HG02571 (cell line): ENCODE data around the gene CCDC180.
A peak's percentile ranks its signal among the peaks of the same experiment; 100 is the strongest.
"Not testable (repeated sequence)": the region's sequence is repeated elsewhere in the genome, so short reads cannot be mapped to it uniquely, and the experiment has no call there.

ENCODE experiments used
- ATAC-seq: cut with Tn5 transposase; IDR thresholded peaks from one replicate; pipeline ENCODE4 v1.9.1; 2021; ENCODE audit warnings: mild to moderate bottlenecking, moderate library complexity; ENCODE audit not compliant: unreplicated experiment

CCDC180 gene

DNA sequence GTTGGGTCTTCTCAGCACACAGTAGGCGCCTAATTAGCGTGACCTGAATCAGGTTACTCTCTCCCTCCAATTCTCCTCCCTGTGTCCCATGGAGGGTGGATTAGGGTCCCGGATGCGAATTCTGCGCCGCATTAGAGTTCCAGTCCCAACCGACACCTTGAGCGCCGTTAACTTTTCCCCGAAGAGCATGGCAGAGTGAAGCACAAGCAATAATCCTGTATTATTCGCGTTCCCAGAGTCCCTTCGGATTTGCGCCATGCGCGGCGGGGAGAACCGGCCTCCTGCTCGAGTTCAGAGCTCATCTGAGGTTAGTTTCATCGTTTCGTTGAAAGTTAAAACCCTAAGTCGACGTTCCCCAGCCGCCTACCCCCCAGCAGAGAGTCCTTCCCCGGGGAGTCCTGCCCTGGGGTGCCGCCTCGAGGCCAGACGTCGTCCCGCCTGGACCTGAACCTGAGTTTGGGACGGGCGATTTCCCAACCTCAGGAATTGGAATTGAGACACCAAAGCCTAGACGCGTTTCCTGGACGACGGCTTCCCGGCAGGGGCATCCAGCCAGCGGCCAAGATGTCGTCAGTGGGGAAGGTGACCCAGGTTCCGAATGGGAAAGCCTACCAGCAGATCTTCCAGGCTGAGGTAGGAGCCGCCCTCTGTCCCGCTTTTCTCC is at the start of gene CCDC180:
CCDC180 (plus strand) TSS at position 160 of the 664 bp plus-strand sequence; CDS start at position 565, 405 bp downstream.
- ATAC-seq, result no peak

DNA sequence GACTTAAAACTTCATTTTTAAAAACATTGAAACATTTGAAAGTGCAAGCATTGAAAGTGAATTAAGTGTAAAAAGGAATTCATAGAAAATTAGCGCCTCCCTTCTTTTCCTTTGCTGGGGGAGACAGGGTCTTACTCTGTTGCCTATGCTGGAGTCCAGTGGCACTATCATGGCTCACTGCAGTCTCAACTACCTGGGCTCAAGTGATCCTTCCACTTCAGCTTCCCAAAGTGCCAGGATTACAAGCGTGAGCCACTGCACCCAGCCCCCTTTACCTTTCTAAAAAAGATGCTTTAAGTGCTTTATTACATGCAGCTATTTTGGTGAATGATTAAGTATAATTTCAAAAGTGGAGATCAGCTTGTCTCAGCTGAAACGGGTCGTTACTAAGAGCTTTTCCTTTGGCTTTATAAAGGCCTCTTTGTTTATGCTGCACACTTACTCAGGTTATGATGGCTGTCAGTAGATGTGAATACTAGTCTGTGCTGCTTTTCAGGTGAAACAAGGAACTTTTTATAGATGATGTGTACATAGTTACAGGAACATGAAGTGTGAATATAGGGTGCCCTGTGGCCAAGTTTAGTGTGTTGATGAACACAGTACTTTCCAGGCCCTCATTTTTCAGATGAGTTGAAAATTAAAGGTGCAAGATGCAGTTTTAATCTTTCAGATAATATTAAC is 47.5 kb upstream of the CCDC180 start:
- ATAC-seq, result not testable (repeated sequence)

DNA sequence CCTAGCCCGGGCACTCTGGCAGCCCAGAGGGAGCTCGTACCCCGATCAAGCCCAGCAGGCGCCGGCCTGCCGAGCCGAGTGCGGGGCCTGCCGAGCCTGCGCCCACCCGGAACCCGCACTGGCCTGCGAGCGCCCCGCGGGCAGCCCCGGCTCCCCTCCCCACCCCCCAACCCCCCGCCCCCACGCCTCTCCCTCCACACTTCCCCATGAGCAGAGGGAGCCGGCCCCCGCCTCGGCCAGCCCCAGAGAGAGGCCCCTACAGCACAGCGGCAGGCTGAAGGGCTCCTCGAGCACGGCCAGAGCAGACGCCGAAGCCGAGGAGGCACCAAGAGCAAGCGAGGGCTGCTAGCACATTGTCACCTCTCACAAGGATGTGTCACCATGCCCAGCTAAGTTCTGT is 36.2 kb upstream of the CCDC180 start:
- no peak for ATAC-seq

DNA sequence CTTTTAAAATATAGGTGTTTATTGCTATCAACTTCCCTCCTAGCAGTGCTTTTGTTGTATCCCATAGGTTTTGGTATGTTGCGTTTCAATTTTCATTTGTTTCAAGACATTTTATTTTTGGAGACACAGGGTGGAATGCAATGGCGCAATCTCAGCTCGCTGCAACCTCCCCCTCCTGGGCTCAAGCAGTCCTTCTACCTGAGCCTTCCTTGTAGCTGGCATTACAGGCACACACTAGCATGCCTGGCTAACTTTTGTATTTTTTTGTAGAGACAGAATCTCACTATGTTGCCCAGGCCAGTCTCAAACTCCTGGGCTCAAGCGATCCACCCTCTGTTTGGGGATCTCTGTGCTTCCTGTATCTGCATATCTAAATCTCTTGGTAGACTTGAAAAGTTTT is 35.4 kb upstream of the CCDC180 start:
- ATAC-seq, result no peak

DNA sequence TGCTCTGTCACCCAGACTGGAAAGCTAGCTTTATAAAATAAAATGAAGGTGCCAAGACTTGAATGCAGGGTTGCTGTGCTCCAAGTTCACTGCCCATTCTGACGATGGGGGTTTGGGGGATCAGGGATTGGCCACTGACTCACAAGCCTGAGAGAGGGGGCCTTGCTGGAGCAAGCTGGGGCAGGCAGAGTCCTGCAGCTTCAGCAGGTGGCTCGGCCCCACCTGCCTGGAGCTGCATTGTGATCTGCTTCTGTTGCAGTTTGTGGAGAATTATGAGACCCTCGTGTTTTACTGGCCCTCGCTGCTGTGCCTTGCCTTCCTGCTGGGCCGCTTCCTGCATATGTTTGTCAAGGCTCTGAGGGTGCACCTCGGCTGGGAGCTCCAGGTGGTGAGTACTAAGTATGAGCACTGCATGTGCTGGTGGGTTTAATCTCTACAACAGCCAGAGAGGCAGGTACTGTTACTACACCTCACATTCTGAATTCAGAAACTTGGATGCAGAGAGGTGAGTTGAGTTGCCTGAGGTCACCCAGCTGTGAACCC is 31.1 kb upstream of the CCDC180 start:
- no peak for ATAC-seq

DNA sequence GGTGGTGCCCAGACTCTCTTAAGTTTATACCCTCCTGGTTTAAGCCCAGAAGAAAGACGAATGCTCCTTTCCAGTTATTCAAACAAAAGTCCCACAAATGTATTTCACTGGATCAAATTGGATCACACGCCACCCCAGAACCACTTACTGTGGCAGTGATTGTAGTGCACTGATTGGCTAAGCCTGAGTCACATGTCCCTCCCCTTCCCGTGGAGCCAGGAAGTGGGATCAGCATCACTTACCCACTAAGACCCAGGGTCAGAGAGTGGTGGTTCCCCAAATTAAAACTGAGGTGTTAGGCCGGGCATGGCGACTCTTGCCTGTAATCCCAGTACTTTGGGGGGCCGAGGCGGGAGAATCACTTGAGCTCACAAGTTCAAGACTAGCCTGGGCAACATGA is 29.5 kb upstream of the CCDC180 start:
- ATAC-seq, result no peak

DNA sequence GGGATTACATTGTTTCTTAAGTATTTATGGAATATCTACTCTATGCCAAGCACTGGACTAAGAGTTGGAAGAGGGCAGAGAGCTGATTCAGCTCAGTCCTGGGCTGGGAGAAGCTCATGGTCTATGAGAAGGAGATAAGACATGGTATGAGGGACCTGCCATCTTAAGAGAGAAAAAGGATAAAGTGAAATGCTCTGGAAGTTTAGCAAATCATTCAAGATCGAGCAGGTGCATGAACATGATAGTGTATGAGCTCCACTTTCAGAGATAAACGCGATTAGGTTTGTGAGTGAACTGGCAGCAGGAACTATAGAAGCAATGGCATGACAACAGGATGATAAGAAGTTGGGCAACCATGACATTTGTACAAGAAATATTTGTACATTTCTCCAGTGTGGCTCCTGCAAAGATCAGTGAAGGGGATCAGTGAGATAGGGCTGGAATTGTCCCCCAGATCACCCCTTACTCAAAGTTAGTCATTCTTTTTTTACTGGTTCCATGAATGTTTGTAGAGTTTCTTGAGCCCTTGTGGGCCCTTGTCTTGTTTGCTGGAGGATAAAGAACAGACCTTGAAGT is 26.6 kb upstream of the CCDC180 start:
- no peak for ATAC-seq

DNA sequence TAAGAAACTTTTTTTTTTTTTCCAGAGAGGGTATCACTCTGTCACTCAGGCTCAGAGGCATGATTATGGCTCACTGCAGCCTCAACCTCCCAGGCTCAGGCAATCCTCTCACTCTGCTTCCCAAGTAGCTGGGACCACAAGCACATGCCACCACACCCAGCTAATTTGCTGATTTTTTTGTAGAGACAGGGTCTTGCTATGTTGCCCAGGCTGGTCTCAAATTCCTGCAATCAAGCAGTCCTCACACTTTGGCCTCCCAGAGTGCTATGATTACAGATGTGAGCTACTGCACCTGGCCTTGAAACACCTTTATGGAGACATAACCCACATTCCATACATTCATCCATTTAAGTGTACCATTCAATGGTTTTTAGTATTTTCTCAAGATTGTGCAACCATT is 23.7 kb upstream of the CCDC180 start:
- ATAC-seq, result no peak

DNA sequence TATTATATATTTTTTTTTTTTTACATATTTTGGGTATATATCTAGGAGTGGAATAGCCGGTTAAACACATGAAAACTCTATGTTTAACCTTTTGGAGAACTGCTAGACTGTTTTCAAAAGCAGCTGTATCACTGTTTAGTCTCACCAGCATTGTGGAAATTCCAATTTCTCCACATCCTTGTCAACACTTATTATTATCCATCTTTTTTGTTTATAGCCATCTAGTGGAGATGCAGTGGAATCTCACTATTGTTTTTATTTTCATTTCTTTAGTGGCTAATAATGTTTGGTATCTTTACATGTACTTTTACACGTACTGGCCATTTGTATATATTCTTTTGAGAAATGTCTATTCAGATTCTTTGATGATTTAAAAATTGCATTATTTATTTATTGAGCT is 22.7 kb upstream of the CCDC180 start:
- ATAC-seq, result no peak

DNA sequence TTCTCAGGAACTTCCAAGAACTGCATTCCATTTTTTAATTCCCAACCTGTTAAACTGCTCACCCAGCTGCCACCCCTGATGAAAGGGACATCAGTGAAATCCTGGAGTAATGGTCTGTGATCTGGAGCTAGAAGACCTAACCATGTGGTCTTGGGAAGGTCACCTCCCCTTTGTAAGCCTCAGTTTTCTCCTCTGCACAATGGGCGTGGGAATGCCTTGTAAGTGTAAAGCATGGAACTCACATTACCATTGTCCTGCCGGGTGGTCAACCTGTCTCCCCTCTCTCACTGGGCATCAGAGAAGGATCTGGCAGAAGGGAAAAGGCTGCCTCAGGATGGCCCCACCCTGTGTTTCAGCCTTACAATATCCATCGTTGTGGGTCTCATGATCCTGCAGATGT is 15.3 kb upstream of the CCDC180 start:
- no peak for ATAC-seq

DNA sequence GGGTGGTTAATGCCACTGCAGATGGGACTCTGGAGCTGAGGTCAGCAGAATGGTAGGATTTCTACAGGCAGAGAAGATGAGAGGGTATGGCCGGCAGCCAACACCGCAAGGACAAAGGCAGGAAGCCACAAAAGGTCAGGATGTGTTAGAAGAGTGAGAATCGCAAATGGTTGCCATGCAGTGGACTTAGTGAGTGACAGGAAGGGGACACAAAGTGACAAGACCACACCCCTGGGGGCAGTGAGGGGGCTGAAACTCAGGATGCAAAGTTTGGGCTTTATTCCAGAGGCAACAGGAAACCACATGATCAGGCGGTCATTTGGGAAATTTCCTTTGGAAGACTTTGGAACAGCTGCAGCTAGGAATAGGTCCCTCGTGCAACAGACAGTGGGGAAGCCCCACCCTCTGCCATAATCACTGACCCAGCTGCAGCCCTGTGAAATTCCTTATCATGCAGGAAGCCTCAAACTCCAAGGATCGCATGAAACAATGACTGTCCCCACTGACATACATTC is 14.2 kb upstream of the CCDC180 start:
- ATAC-seq, result no peak

DNA sequence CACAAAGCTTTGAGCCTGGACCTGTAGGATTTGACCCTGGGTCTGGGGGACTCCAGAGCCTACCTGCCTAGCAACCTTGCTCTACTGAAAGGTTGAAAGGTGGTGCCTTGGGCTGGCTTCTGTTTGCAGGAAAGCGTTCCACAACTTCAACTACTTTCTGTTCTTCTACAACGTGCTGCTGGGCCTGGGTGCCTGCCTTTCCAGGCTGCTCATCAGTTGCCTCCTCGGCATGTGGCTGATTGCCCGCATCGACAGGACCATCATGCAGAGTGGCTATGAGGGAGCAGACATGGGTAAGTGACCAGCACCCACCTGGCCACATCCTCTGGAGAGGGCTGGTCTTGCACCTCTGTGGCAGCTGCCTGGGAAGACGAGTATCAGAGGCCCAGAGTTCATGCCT is 13.6 kb upstream of the CCDC180 start:
- ATAC-seq, result no peak

DNA sequence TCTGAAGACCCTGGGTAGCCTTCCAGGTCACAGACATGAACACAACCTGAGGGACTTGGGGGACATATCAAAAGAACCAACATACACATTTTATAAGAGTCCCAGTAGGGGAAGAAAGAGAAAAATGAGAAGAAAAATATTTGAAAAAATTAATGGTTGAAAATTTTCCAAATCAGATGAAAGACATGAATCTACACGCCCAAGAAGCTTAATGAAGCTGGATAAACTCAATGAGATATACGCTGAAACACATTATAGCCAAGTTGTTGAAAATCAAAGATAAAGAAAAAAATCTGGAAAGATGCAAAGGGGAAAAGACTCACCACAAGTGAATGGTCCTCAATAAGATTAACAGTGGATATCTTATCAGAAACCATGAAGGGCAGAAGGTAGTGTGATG is 9.6 kb upstream of the CCDC180 start:
- no peak for ATAC-seq

DNA sequence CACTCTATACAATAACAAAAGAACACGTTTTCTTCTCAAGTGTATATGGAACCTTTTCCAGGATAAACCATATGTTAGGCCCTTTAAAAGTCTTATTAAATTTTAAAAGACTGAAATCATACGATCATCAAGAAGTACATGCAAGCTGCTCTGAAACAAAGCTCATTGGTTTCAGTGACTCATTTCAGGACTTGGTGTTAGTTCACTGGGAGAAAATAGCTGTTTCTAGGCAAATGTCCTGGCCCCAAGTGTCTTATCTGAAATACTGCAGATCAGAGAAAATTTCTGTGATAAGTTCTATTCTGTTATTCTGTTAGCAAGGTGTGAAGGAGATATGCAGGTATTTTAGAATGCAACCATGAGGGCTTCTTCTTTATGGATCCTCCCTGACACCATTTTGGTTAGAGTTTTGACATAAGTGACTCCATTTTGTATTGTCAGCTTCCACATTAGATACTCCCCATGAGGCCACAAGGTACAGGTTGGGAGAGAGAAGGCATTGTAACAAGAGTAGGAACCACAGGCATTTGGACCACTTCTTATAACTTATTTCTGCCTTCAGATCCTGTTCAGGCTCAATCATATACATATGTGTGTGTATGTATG is 7.5 kb upstream of the CCDC180 start:
- ATAC-seq, result peak; percentile 61

DNA sequence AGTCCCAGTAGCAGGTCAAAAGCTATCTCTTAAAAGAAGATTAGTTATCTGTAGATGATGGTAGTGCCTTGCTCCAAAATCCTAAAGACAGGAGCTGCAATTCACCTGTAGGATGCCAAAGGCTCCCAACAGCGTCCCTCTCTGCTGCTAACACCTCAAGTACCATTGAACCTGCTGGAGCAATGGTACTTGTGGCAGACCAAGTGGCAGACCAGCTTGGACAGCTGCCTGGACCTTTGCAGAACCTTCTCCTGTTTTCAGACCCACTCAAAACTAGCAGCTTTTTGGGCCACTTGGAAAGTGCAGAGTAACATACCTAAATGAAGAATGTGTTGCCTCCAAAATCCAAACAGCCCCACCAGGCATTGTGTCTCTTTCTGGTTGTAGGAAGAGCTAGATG is 6.9 kb upstream of the CCDC180 start:
- no peak for ATAC-seq

DNA sequence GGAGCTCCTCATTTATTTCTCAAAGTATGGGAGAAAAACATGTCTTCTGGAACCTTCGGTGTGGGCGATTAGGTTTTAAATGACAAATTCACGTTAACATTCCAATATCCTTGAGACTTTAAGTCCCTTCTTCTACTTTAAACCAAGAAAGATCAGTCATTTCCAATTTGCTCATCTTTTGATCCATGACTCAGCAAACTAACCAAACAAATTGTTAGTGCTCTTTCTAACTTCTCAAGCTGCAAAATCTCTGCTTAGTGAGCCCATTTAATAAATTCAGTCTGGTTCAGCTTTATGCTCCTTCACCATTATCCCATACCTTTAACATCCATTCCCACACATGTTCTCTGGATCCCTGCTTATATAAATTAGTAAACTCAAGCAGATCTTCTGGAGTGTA is 5.5 kb upstream of the CCDC180 start:
- no peak for ATAC-seq

DNA sequence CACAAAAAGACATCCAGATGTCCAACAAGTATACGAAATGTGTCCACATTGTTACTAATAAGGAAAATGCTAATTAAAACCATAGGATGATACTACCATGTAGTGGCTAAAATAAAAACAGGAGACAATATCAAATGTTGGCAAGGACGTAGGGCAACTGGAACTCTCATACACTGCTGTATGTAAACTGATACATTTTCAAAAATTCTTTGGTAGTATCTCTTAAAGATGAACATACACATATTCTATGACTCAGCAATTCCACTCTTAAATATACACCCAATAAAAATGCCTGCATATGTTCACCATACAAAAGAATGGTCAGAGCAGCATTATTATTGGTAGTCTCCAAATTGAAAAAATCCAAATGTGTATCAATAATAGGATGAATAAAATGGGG is 2.9 kb upstream of the CCDC180 start:
- no peak for ATAC-seq

DNA sequence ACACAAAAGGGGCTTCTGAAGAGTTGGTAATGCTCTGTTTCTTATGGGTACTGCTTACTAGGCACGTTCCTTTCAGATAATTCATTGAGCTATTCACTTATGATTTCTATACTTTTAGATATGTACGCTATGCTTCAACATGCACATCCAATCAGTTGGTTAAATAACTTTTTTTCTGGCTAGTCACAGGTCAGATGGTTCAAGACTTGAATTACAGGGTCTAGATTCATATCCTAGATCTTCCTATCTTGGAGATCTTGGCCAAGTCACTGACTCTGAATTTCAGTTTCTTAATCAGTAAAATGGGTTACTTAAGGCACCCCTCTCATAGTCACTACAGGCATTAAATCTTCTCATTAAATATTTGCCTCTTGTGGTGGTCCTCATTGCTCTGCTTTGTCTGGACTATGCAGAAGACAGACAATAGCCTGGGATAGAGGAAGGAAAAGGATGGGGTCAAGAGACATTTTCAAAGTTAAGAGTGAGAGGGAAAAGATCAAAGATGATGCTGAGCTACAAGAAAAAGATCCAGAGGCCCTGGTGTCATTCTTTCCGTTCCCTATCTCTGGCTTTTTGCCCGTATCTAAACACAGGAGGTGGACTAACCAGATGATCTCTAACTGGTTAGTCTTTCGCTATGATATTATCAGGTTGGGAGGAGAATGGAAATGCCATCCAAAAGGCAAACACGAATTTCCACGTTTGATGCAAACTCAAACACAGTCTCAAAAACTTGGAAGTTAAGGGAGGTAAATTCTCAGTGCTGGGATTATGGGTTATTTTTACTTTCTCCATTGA is 1.8 kb upstream of the CCDC180 start:
- no peak for ATAC-seq

DNA sequence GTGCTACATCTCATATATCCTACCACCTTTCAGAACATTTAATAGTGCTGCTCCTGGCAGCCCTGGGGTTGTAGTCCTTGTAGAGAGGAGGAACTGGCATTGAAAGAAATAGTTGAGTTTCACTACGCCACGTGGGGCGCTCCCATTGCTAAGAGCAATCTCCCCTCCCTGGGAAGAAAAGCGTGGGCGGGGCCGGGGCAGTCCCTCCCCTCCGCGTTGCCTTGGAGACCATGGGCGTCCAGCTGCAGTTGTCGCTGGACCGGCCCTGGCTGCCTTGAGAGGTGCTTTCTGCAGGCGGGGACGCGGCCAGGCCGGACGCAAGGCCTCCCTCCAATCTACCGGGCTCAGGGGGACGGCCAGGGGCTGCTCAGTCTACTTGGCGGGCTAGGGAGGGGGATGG is 368 bp upstream of the CCDC180 start:
- ATAC-seq, result no peak

DNA sequence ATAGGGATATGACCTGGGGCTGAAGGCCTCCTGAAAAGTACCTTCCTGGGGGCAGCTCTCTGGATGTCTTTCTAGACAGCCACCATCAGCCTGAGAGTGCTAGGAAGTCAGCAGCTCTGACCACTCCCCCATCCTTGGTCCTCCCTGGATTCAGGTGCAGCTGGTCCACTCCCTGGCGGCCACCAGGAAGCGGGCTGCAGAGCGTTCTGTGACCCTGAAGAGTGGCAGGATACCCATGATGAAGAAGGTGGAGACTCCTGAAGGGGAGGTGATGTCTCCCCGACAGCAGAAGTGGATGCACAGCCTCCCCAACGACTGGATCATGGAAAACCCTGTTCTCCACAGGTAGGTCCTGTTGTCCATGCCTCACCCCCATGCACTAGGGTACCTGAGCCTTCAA is 1.8 kb downstream of the CCDC180 start:
- no peak for ATAC-seq

DNA sequence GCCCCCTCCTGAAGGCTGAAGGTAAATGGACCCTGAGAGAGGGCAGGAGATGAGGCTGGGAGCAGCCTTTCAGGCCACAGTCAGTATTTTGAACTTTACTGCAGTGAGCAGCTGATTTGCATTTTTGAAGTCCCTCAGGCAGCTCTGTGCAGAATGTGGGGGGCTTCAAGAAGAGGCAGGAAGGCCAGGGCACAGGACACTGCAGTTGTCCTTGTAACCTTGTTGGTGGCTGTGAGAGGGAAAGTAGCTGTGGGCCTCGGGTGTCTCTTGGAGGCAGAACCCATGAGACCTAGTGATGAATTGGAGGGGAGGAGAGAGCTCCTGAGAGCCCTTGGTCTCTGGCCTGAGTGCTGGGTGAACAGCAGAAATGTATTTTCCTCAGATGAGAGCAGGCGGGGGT is 2.6 kb downstream of the CCDC180 start:
- no peak for ATAC-seq
